Activated CD4-positive, alpha-beta memory T cell treated with anti-CD3 and anti-CD28 coated beads, Interleukin-2, amount 10 ng/mL, durations not matched to agents 7 days and 5 days (primary cell): Measurements from ENCODE around the gene CLEC14A. TPM values are rescaled to one million over a fixed set of nuclear protein-coding genes. Genes with fewer than 3 reads are reported as not detected.

Experiments used
- CTCF ChIA-PET: fragments of 350-600 bp; sonication (Branson Sonifier 250); formaldehyde crosslinking; loops from one replicate; lab custom pipeline; 2021; ENCODE audit warnings: antibody characterized with exemption, inconsistent platforms; lab: Charles Lee
- POLR2A ChIA-PET: fragments of 350-600 bp; sonication (Branson Sonifier 250); formaldehyde crosslinking; loops from one replicate; lab custom pipeline; 2021; ENCODE audit warnings: antibody characterized with exemption; lab: Charles Lee
- DNase-seq: peaks from one replicate; pipeline ENCODE4 v3.0.0-alpha.2; 2020
- H3K27ac Mint-ChIP-seq: one replicate; pipeline ENCODE4 v1.8.0; 2021; ENCODE audit warnings: mild to moderate bottlenecking, mixed read lengths
- H3K27me3 Mint-ChIP-seq: one replicate; pipeline ENCODE4 v1.8.0; 2021; ENCODE audit warnings: mixed read lengths
- H3K36me3 Mint-ChIP-seq: one replicate; pipeline ENCODE4 v1.8.0; 2021; ENCODE audit warnings: low read depth, mixed read lengths
- H3K4me1 Mint-ChIP-seq: one replicate; pipeline ENCODE4 v1.8.0; 2021; ENCODE audit warnings: mixed read lengths
- H3K4me3 Mint-ChIP-seq: one replicate; pipeline ENCODE4 v1.8.0; 2021; ENCODE audit warnings: mild to moderate bottlenecking, mixed read lengths
- H3K9me3 Mint-ChIP-seq: one replicate; pipeline ENCODE4 v1.8.0; 2021; ENCODE audit warnings: mixed read lengths
- total RNA-seq, 2 experiments: library from RNA; stranded (reverse); gene quantifications; one replicate each; pipeline ENCODE4 v1.2.3, GENCODE V29; 2021

Gene CLEC14A
- total RNA-seq, 2 experiments from 2014 or later, result not detected

DNA sequence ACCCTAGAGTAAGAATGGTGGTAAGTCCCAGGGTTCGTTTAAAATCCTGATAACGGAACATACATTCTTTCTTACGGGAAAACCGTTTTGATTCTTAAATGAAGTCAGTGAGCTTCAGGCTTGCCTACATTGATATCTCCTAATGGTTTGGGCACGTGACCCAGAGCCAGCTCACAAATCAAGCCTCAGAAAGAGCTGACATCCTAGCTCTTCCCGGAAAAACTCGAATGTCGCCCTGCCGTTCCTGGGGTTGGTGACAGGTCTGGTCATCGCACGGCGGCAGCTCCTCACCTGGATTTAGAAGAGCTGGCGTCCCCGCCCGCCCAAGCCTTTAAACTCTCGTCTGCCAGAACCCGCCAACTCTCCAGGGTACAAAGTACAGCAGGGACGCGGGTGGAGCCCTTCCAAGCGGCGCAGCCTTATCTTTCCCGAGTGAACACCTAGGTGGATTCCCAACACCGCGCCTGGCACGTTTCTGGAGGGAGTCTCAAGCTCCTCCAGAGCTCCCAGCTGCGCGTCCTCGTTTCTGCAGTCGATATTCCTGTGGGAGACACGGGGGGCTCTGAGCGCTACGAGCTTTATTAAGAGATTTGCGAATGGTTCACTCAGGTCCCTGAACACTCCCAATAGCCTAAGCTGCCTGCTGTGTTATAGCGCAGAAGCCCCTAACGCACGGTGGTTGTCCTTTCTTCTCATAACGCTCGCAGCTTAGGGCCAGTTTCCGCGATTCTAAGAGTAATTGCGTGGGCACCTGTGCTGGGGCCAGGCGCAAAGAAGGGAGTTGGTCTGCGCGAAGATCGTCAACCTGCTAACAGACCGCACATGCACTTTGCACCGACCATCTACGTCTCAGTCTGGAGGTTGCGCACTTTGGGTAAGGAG, 47.9 kb downstream of the CLEC14A start, which contains the start of gene SSTR1:
TSS of gene SSTR1 (plus strand) at position 169 of the 882 bp plus-strand sequence. CDS start 1,486 bp downstream, outside the sequence.
- peaks cover 4% of the 10 kb centered on the region for H3K36me3 Mint-ChIP-seq
- peaks cover 63% of the 10 kb centered on the region for H3K27me3 Mint-ChIP-seq
- H3K27ac Mint-ChIP-seq, result no peak within 1 kb of the TSS
- no peak for DNase-seq
- H3K4me3 Mint-ChIP-seq, result no peak within 1 kb of the TSS
- CTCF ChIA-PET, result no interaction called here
- no peaks in the 10 kb centered on the region for H3K9me3 Mint-ChIP-seq
- peaks cover 8% of the 10 kb centered on the region for H3K4me1 Mint-ChIP-seq
- POLR2A ChIA-PET, result no interaction called here

DNA sequence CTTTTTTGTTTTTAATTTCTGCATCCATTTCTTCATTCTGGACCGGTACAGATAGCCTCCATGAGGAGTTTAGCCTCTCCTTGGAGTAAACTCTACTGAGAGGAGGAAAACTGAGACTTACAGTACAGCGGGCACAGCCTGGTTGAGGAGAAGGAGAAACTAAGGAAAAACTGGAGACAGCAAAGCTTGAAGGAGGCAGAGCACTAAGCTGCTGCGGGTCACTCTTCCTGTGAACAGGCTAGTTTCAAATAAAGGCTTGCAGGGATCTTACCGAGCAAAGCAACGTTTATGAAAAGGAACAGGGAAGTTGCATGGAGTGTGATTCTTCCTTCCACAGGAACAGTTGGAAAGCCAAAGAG, 48.5 kb downstream of the CLEC14A start:
- peaks cover 4% of the 10 kb centered on the region for H3K36me3 Mint-ChIP-seq
- H3K9me3 Mint-ChIP-seq, result no peaks in the 10 kb centered on the region
- H3K27me3 Mint-ChIP-seq, result peaks cover 60% of the 10 kb centered on the region
- ChIA-PET CTCF (no interaction called here), POLR2A (no interaction called here)
- H3K4me3 Mint-ChIP-seq, result no peak overlapping the region
- H3K4me1 Mint-ChIP-seq, result peaks cover 8% of the 10 kb centered on the region
- no peak overlapping the region for H3K27ac Mint-ChIP-seq
- no peak for DNase-seq

DNA sequence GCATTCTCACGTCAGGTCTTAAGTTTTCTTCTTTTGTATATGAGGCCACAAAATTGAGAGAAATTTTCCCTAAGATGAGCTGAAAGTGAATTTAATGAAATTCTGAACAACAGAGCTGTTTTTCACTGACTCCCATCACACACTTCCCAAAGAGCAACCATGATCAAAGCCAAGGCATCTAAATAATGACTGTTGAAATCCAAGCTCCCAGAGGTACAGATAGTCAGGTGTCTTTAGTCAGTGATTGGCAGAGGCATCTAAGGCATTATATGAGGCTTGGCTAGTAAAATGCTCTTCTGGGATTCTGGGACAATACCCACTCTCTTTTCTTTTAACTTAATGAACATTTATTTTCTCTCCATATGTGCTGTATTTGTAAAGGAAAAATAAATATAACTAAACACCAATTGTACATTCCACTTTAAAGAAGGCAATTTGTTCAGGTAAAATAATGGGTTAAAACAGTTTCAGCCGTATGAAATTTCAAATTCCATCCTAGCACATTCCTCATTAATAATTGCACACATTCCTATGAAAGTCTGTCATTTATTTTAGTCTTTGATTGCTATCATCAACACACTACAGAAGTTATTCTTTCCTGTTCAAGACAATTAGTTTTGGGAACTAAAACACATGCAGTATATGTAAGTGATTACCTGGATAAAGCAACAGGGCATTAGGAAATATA, 49.1 kb downstream of the CLEC14A start:
- Mint-ChIP-seq H3K27me3 (peaks cover 56% of the 10 kb centered on the region), H3K9me3 (no peaks in the 10 kb centered on the region)

DNA sequence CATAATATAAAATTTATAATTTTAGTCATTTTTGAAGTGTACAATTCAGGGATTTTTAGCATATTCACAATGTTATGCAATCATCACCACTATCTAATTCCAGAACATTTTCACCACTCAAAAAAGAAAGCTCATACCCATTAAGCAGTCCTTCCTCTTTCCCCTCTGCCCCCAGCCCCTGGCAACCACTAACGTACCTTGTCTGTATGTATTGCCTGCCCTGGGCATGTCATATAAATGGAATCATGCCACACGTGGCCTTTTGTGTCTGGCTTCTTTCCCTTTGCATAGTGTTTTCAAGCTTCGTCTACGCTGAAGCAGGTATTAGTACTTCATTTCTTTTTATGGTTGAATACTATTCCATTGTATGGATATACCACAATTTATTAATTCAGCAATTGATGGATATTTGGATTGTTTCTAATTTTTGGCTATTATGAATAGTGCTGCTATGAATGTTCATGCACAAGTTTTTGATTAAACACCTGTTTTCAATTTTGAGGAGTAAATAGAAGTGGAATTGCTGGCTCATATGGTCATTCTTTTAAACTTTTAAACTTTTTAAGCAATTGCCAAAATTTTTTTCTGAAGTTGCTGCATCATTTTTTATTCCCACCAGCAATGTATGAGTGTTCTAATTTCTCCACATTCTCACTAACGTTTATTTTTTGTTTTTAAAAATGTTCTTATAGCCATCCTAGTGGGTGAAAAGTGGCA, 49.8 kb downstream of the CLEC14A start:
- Mint-ChIP-seq H3K27ac (no peak overlapping the region), H3K9me3 (no peaks in the 10 kb centered on the region), H3K4me3 (no peak overlapping the region), H3K27me3 (peaks cover 51% of the 10 kb centered on the region), H3K4me1 (peaks cover 8% of the 10 kb centered on the region), H3K36me3 (peaks cover 4% of the 10 kb centered on the region)
- DNase-seq, result no peak
- ChIA-PET CTCF (no interaction called here), POLR2A (no interaction called here)

More for the DNA sequence above, 49.1 kb downstream of the CLEC14A start:
- Mint-ChIP-seq H3K4me1 (peaks cover 8% of the 10 kb centered on the region), H3K27ac (no peak overlapping the region), H3K36me3 (peaks cover 4% of the 10 kb centered on the region), H3K4me3 (no peak overlapping the region)
- no peak for DNase-seq
- ChIA-PET CTCF (no interaction called here), POLR2A (no interaction called here)

DNA sequence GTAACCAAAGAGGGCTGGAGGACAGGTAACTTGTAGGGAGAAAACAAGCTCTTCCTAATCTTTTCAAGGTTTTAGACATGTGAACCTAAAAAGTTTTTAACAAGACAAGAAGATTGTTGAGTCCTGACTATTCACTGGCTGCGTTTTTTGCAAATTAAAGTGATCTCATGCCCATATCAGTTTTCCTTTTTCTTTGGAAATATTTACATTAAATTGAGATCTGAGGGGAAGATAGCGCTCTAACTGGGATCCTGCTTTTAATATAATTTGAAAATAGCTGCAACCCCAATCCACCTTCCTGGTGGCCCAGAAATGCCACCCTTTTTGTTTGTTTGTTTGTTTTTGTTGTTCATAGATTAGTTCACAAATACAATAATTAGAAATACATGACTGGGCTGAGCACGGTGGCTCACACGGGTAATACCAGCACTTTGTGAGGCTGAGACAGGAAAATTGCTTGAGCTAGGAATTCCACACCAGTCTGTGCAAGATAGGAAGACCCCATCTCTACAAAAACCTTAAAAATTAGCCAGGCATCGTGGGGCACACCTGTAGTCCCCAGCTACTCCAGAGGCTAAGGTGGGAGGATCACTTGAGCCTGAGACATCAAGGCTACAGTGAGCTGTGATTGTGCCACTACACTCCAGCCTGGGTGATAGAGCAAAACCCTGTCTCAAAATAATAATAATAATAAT, 50.6 kb downstream of the CLEC14A start:
- Mint-ChIP-seq H3K9me3 (no peaks in the 10 kb centered on the region), H3K4me1 (peaks cover 8% of the 10 kb centered on the region)
- CTCF ChIA-PET, result no interaction called here

DNA sequence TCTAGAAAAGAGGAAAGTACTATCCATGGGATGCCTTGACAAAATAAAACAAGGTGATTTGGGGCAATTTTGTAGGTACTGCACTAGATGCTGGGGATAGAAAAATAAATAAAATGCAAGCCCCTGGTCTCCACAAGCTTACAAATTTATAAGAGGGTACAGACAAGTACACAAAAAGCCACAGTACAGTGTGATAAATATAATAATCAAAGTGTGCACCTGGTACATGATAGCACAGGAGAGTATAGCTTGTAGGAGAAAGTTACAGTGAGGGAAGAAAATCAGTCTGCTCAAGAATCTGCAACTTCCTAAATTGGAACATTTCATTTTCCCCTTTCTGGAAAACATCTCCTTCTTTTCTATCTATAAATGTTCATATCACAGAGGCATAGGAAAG, 51.2 kb downstream of the CLEC14A start:
- Mint-ChIP-seq H3K27ac (no peak overlapping the region), H3K9me3 (no peaks in the 10 kb centered on the region), H3K27me3 (peaks cover 37% of the 10 kb centered on the region), H3K4me1 (peaks cover 8% of the 10 kb centered on the region), H3K4me3 (no peak overlapping the region), H3K36me3 (peaks cover 3% of the 10 kb centered on the region)
- ChIA-PET POLR2A (no interaction called here), CTCF (no interaction called here)
- no peak for DNase-seq

More for the DNA sequence above, 50.6 kb downstream of the CLEC14A start:
- POLR2A ChIA-PET, result no interaction called here
- Mint-ChIP-seq H3K27me3 (peaks cover 43% of the 10 kb centered on the region), H3K36me3 (peaks cover 4% of the 10 kb centered on the region), H3K4me3 (no peak overlapping the region), H3K27ac (no peak overlapping the region)
- no peak for DNase-seq

Other genes starting within 250 kb of the CLEC14A start
- not detected for gene SSTR1, start 48.2 kb downstream of the CLEC14A start, total RNA-seq